ENCODE measurements around the gene CDH8.
"Not testable (repeated sequence)": the region's sequence is repeated elsewhere in the genome, so short reads cannot be mapped to it uniquely, and the experiment has no call there.

The CDH8 gene

DNA sequence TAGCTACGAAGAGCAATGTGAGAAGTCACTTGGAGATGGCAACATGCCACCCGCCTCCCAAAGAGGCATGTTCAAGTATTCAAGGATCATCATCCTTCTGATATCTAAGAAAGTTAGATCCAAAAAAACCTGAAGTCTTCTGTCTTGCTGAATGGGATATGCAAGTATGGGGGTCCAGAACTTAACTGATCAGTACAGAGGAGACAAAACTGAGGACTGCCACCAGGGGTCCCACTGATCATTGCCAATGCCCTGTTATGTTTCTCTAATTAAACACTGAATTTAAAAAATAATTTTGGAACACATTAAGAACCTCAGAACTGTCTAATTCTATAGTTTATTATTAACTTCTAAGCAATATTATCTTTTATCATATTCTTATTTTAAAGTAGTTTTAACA, 99.7 kb downstream of the CDH8 start:
- H3K9me3 ChIP-seq (ENCODE audit: control insufficient read depth, insufficient read depth, low read length) = no peaks in the 10 kb centered on the region
- no peak overlapping the region for H3K9ac ChIP-seq (ENCODE audit: low read depth, low read length)
- no peaks in the 10 kb centered on the region for H3K36me3 ChIP-seq (ENCODE audit: insufficient read depth, low read length)
- peaks cover 5% of the 10 kb centered on the region; the same call in 1 of the 2 replicates for H3K4me1 ChIP-seq (ENCODE audit: insufficient read depth, low read length)

DNA sequence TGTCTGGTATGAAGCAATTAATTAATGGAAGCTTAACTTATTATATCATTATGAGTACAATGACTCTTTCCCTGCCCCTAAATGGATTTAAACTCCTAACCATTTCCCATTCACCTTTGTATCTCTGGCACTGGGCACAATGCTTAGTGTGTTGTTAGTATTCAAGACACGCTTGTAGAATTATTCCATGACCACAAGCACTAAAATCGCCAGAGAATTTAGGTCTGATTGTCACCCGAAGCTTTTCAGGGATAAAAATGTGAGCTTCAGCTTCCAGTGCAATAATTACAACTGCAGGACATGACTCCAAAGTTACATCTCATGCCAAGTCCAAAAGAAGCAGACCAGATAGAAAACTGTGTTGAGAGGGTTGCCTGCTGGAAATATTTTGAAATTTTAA, 101.6 kb downstream of the CDH8 start:
- Histone ChIP-seq H3K36me3 (ENCODE audit: insufficient read depth, low read length) (no peaks in the 10 kb centered on the region), H3K9ac (ENCODE audit: low read depth, low read length) (no peak overlapping the region), H3K4me1 (ENCODE audit: insufficient read depth, low read length) (peaks cover 5% of the 10 kb centered on the region; the same call in 1 of the 2 replicates), H3K9me3 (ENCODE audit: control insufficient read depth, insufficient read depth, low read length) (no peaks in the 10 kb centered on the region)

DNA sequence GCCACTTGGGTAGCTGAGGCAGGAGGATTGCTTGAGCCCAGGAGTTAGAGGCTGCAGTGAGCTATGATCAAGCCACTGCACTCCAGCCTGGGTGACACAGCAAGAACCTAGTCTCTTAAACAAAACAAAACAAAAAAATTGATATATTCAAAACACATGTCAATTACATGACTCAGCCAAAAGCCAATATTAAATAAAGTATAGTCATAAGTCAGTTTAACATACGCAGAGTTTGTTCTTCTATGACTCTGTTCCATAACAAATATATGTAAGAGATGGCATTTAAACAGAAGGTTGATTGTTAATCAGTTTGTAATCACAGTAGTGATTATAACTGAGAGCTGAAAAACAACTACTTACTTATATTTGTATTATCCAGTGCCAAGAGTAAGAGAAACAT, 106.5 kb downstream of the CDH8 start:
- peaks cover 13% of the 10 kb centered on the region; the same call in 1 of the 2 replicates for H3K4me1 ChIP-seq (ENCODE audit: insufficient read depth, low read length)
- no peaks in the 10 kb centered on the region for H3K9me3 ChIP-seq (ENCODE audit: control insufficient read depth, insufficient read depth, low read length)
- H3K36me3 ChIP-seq (ENCODE audit: insufficient read depth, low read length) = no peaks in the 10 kb centered on the region
- no peak overlapping the region for H3K9ac ChIP-seq (ENCODE audit: low read depth, low read length)

DNA sequence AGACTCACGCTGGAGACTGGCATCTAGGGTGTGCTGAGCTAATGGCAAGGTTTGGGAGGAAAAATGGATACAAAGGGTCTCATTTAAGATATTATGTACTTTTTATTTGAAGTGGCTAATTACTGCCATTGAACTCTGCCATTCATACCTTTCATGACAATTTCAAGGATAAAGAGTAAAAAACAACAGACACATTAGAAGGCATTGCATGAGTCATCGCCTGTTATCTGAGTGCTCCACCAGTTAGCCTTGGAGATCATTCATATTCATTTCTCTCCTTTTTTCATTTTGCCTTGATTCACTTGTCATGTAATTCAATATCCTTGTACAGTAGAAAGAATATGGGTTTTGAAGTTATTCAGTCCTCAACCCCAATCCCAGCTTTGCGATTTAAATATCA, 109.5 kb downstream of the CDH8 start:
- Histone ChIP-seq H3K36me3 (ENCODE audit: insufficient read depth, low read length) (no peaks in the 10 kb centered on the region), H3K9ac (ENCODE audit: low read depth, low read length) (no peak overlapping the region), H3K9me3 (ENCODE audit: control insufficient read depth, insufficient read depth, low read length) (no peaks in the 10 kb centered on the region), H3K4me1 (ENCODE audit: insufficient read depth, low read length) (peaks cover 8% of the 10 kb centered on the region; the same call in 1 of the 2 replicates)

DNA sequence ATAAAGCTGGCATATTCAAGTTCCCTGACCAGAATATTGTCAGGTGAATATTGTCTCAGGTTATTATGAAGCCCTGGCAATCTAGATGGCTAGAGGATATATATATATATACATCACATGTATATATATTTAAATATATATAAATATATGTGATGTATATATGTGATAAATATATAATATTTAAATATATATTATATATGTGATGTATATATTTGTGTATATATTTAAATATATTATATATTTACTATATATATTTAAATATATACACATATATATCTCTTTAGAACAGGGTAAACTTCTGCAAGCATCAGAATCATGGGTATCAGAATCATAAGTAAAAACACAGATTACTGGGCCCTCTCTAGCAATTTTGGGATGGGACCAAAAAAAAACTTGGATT, 112.6 kb downstream of the CDH8 start:
- Histone ChIP-seq H3K36me3 (ENCODE audit: insufficient read depth, low read length) (no peaks in the 10 kb centered on the region), H3K4me1 (ENCODE audit: insufficient read depth, low read length) (peaks cover 8% of the 10 kb centered on the region; the same call in 1 of the 2 replicates), H3K9me3 (ENCODE audit: control insufficient read depth, insufficient read depth, low read length) (no peaks in the 10 kb centered on the region), H3K9ac (ENCODE audit: low read depth, low read length) (no peak overlapping the region)

DNA sequence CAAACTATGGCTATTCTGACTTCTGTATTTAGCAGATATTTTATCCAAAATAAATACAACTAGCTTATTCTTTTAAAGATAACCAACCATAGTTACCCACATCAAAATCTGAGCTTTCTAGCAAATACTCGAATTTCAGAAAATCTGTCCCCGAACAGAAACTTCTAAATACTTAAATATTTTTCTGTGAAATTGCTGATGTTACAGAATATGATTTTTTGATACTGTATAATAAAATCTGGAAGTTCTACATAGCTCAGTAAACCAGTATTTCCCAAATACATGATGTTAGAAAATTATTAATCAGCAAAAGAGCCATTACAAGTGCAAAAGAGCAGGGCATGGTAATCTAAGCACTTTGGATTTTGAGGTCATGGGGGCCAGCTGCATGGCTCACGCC, 114.9 kb downstream of the CDH8 start:
- Histone ChIP-seq H3K4me1 (ENCODE audit: insufficient read depth, low read length) (peaks cover 7% of the 10 kb centered on the region; the same call in 1 of the 2 replicates), H3K36me3 (ENCODE audit: insufficient read depth, low read length) (no peaks in the 10 kb centered on the region), H3K9ac (ENCODE audit: low read depth, low read length) (no peak overlapping the region), H3K9me3 (ENCODE audit: control insufficient read depth, insufficient read depth, low read length) (no peaks in the 10 kb centered on the region)

DNA sequence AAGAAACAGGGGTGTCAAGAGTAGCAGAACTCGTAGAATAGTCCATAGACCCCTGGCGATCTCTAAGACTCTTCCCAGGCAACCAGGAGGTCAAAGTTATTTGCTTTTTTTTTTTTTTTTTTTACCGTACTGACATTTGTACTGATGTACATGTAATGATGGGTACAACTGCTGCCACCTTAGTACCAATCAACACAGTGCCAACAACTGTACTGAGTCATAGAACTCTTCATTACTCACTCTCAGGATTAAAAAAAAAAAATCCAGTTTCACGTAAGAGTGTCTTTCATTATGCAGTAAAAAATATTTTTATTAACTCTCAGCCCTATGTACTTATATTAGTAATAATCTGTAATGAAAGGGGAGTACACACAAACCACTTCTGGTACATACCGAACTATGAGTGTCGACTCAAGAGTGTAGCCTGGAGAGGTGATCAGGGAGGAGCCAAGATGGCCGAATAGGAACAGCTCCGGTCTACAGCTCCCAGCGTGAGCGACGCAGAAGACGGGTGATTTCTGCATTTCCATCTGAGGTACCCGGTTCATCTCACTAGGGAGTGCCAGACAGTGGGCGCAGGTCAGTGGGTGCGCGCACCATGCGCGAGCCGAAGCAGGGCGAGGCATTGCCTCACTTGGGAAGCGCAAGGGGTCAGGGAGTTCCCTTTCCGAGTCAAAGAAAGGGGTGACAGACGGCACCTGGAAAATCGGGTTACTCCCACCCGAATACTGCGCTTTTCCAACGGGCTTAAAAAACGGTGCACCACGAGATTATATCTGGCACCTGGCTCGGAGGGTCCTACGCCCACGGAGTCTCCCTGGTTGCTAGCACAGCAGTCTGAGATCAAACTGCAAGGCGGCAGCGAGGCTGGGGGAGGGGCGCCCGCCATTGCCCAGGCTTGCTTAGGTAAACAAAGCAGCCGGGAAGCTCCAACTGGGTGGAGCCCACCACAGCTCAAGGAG, 118.1 kb downstream of the CDH8 start:
- not testable (repeated sequence) for H3K4me1 ChIP-seq (ENCODE audit: insufficient read depth, low read length); H3K36me3 ChIP-seq (ENCODE audit: insufficient read depth, low read length); H3K9me3 ChIP-seq (ENCODE audit: control insufficient read depth, insufficient read depth, low read length)
- peak overlapping the region; percentile 61 for H3K9ac ChIP-seq (ENCODE audit: low read depth, low read length)

DNA sequence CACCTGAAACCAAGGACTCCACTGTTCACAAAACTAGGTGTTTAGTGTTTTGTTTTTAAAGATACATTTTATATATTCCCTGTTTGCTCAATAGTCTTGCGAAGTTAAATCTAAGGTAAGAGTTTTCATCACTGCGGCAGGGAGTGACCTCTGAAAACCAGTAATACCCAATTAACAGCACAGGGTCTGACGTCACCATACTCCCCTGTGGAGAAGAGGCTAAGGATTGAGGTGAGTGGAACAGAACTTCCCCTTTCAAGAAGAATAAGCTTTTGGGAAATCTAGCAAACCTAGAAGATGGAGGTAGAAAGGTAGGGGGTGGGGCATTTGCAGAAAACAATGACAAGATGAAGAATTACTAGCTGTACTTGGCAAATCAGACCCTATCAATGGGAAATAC, 120.7 kb downstream of the CDH8 start:
- 0 out of 2 replicates have a peak, but pooled peaks cover 4% of the 10 kb centered on the region for H3K4me1 ChIP-seq (ENCODE audit: insufficient read depth, low read length)
- no peaks in the 10 kb centered on the region for H3K36me3 ChIP-seq (ENCODE audit: insufficient read depth, low read length)
- H3K9me3 ChIP-seq (ENCODE audit: control insufficient read depth, insufficient read depth, low read length) = no peaks in the 10 kb centered on the region
- H3K9ac ChIP-seq (ENCODE audit: low read depth, low read length) = no peak overlapping the region

DNA sequence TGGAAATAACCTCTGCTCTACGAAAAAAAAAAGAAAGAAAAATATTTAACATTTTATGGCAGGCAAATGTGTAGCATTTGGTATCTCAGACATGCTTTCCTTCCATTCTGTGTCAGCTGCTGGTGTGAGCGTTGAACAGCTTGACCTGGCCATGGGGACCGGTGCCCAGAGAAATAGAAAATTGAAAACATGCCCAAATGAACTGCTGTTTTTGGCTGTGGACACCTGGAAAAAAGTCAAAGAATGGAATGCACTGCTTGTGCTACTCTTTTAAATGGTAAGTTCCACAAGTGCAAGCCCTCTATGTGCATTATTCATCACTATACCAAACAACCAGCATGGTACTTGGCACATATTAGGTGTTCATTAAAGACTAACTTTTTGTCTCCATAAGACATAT, 127.2 kb downstream of the CDH8 start:
- no peaks in the 10 kb centered on the region for H3K4me1 ChIP-seq (ENCODE audit: insufficient read depth, low read length)
- no peaks in the 10 kb centered on the region; the same call in 1 of the 2 replicates for H3K9me3 ChIP-seq (ENCODE audit: control insufficient read depth, insufficient read depth, low read length)
- no peak overlapping the region for H3K9ac ChIP-seq (ENCODE audit: low read depth, low read length)
- H3K36me3 ChIP-seq (ENCODE audit: insufficient read depth, low read length) = no peaks in the 10 kb centered on the region

DNA sequence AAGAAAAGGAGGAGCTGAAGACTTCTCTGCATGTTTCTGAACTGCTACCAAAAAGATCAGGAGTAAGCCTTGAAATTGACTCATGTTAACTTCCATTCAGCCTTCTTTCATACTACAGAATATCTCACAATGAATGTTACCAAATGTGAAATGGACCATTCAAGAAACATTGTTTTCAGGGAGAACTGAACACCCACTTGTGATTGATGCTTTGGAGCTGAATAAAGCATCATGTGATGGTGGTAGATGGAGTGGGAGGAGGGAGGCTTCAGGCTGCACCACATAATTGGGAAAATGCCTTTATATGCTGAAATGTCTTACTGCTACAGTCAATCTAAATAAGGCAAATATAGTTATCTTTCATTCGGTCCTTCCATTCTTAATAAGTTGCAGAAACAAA, 127.8 kb downstream of the CDH8 start:
- Histone ChIP-seq H3K36me3 (ENCODE audit: insufficient read depth, low read length) (no peaks in the 10 kb centered on the region), H3K4me1 (ENCODE audit: insufficient read depth, low read length) (no peaks in the 10 kb centered on the region), H3K9me3 (ENCODE audit: control insufficient read depth, insufficient read depth, low read length) (no peaks in the 10 kb centered on the region; the same call in 1 of the 2 replicates), H3K9ac (ENCODE audit: low read depth, low read length) (no peak overlapping the region)

DNA sequence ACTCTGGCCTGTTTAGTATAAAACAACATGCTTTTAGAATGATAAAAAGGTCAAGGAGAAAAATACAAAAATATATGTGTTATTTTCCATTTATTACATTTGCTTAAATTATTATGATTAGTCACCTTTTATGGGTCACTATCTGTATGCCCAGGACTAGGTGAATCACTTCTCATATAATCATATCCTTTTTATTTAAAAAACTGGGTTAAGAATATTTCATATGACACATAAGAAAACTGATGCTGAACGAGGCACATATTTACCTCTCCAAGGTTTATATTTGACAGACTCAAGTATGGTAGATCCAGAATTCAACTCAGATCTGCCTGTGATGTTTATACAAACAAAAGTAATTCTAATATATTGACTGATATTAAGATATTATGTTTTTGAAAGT, 134.5 kb downstream of the CDH8 start:
- Histone ChIP-seq H3K36me3 (ENCODE audit: insufficient read depth, low read length) (no peaks in the 10 kb centered on the region), H3K9me3 (ENCODE audit: control insufficient read depth, insufficient read depth, low read length) (no peaks in the 10 kb centered on the region; the same call in 1 of the 2 replicates), H3K9ac (ENCODE audit: low read depth, low read length) (no peak overlapping the region), H3K4me1 (ENCODE audit: insufficient read depth, low read length) (no peaks in the 10 kb centered on the region)

DNA sequence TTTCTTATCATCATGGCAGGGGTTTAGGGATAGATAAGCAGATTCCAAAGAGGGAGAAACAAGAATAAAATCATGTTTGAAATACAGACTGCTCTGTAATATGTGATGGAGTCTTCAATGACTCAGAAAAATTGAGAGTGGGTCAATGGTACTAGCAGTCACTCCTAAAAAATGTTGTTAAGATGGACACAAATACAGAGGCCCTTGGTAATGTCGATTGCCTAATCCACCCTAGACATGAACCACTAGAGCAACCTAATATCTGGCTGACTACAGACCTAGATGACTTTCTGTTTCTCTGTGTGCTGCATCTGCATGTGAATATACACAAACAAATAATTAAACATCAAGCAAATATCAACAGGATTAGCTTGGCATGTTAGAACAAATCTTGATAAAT, 135.8 kb downstream of the CDH8 start:
- H3K9me3 ChIP-seq (ENCODE audit: control insufficient read depth, insufficient read depth, low read length) = no peaks in the 10 kb centered on the region
- H3K4me1 ChIP-seq (ENCODE audit: insufficient read depth, low read length) = no peaks in the 10 kb centered on the region
- no peaks in the 10 kb centered on the region for H3K36me3 ChIP-seq (ENCODE audit: insufficient read depth, low read length)
- H3K9ac ChIP-seq (ENCODE audit: low read depth, low read length) = no peak overlapping the region

DNA sequence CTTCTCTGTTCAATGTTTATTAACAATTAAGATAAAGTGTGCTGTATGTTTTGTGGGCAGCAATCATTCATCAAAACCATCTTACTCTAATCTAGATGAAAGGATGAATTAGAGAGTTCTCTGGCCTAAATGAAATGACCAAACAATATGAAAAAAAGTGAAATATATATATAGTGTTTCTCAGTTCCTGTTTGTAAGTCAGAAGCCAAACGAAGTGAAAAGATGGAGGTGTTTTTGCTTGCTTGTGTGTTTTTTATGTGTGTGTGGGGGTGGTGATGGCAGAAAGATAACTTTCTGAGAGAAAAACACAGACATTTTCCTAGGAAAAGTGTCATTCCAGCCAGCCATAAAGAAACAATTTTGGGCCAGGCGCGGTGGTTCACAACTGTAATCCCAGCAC, 138.6 kb downstream of the CDH8 start:
- Histone ChIP-seq H3K4me1 (ENCODE audit: insufficient read depth, low read length) (peaks cover 5% of the 10 kb centered on the region; the same call in 1 of the 2 replicates), H3K9me3 (ENCODE audit: control insufficient read depth, insufficient read depth, low read length) (no peaks in the 10 kb centered on the region), H3K9ac (ENCODE audit: low read depth, low read length) (no peak overlapping the region), H3K36me3 (ENCODE audit: insufficient read depth, low read length) (no peaks in the 10 kb centered on the region)

DNA sequence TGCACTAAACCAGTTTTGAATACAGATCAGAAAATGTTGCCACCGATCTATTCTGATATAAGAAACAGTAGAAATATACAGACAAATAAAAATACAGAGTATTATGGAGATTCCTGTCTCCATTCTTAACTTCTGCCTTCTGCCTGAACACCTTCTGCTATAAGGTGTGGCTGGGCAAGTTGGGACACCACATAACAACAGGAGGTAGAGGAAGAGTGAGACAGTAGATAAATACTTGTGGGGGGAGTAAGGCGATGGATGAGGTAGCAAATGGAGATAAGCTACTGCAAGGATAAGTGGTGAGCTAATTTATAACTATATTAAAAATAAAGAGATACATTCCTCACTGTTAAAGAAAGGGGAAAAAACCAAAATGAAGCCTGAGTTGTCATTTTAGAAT, 143.7 kb downstream of the CDH8 start:
- Histone ChIP-seq H3K36me3 (ENCODE audit: insufficient read depth, low read length) (no peaks in the 10 kb centered on the region), H3K4me1 (ENCODE audit: insufficient read depth, low read length) (peaks cover 5% of the 10 kb centered on the region; the same call in 1 of the 2 replicates), H3K9ac (ENCODE audit: low read depth, low read length) (no peak overlapping the region), H3K9me3 (ENCODE audit: control insufficient read depth, insufficient read depth, low read length) (no peaks in the 10 kb centered on the region)

DNA sequence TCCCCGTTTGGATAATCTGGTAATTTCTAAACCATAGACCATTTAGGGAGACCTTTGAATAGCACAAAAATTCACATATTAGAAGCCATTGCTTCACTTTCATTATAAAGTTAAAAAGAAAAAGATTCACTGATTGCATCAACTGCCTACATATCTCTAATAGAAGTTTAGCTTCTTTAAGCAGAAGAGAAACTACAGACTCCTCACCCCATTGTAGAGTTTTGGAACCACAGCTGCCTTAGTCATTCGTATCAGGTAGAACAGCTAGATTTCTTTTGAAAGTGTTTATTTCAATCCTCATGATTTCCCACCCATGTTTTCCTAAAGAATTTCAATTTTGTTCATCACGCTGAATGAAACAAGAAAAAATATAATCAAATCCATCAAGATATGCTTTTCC, 144.8 kb downstream of the CDH8 start:
- no peaks in the 10 kb centered on the region for H3K9me3 ChIP-seq (ENCODE audit: control insufficient read depth, insufficient read depth, low read length)
- no peaks in the 10 kb centered on the region for H3K36me3 ChIP-seq (ENCODE audit: insufficient read depth, low read length)

More for the DNA sequence above, 144.8 kb downstream of the CDH8 start:
- Histone ChIP-seq H3K9ac (ENCODE audit: low read depth, low read length) (no peak overlapping the region), H3K4me1 (ENCODE audit: insufficient read depth, low read length) (peaks cover 5% of the 10 kb centered on the region; the same call in 1 of the 2 replicates)

Measured in ES-I3 (cell line).